Measurements from ENCODE around the gene SMARCA2. TPM values are rescaled to one million over a fixed set of nuclear protein-coding genes. Genes with fewer than 3 reads are reported as not detected.
A peak's percentile ranks its signal among the peaks of the same experiment; 100 is the strongest.

The SMARCA2 gene
- total and polyA plus RNA-seq, 9 of the 15 experiments (the other 6 are each of a cell fraction or from before 2014, with no cell fraction given), result 8.0 to 34.8 (median 25.5) TPM

- CTCF ChIA-PET (ENCODE audit: low intra/inter-chr PET ratio), result no interaction called here
These were observed 81.3 kb downstream of the SMARCA2 start for GRCh38 chr9:2096376-2096970.

More at GRCh38 chr9:2096376-2096970, 81.3 kb downstream of the SMARCA2 start:
- intact Hi-C loops (cut with micrococcal nuclease), result no loop called here
- H3K9me3 ChIP-seq (replicated peaks; ENCODE audit: control insufficient read depth, insufficient read depth, low read depth, low read length), result no peaks in the 10 kb centered on the region
- H4K20me1 ChIP-seq (replicated peaks; ENCODE audit: control insufficient read depth, insufficient read depth, low read length), result no peaks in the 10 kb centered on the region
- TF ChIP-seq ZNF217 (CRISPR knock-in tag; IDR thresholded peaks at IDR 0.05) (no peak), CEBPG (CRISPR knock-in tag; IDR thresholded peaks at IDR 0.05) (peak; percentile 68), CEBPG (tag; conservative IDR thresholded peaks at IDR 0.05 in 1 of 2, IDR thresholded peaks at IDR 0.05 in 1 of 2) (peak; percentile 59 to 85; a peak in 3 of 4 replicates), HCFC1 (IDR thresholded peaks at IDR 0.05; ENCODE audit: low read depth, low read length) (no peak), TRIM24 (IDR thresholded peaks at IDR 0.05) (peak; percentile 29 to 51; a peak in 1 of 4 replicates), ZNF133 (CRISPR knock-in tag; IDR thresholded peaks at IDR 0.05) (no peak), XRCC4 (IDR thresholded peaks at IDR 0.05; ENCODE audit: extremely low read depth, insufficient read depth, insufficient read length) (no peak), C11orf30 (IDR thresholded peaks at IDR 0.05; ENCODE audit: low read depth) (peak; percentile 28; the same call in 1 of the 2 replicates), CEBPB (tag; IDR thresholded peaks at IDR 0.05) (peak; percentile 72), CTBP1 (IDR thresholded peaks at IDR 0.05; ENCODE audit: borderline replicate concordance) (peak; percentile 30; the same call in 1 of the 2 replicates), ZFPM2 (CRISPR knock-in tag; IDR thresholded peaks at IDR 0.05) (no peak), ZNF316 (IDR thresholded peaks at IDR 0.05) (peak; percentile 47; the same call in 1 of the 2 replicates), TEAD4 (IDR thresholded peaks at IDR 0.05; ENCODE audit: low read length) (peak; percentile 20; the same call in 1 of the 2 replicates), TEAD4 (CRISPR knock-in tag; IDR thresholded peaks at IDR 0.05; ENCODE audit: borderline replicate concordance) (no peak), NFE2 (IDR thresholded peaks at IDR 0.05; ENCODE audit: low read depth) (peak; percentile 22; the same call in 1 of the 2 replicates), CXXC5 (CRISPR knock-in tag; IDR thresholded peaks at IDR 0.05) (peak; percentile 64), EHMT2 (IDR thresholded peaks at IDR 0.05) (no peak)
- TF ChIP-seq, protein P1, sequence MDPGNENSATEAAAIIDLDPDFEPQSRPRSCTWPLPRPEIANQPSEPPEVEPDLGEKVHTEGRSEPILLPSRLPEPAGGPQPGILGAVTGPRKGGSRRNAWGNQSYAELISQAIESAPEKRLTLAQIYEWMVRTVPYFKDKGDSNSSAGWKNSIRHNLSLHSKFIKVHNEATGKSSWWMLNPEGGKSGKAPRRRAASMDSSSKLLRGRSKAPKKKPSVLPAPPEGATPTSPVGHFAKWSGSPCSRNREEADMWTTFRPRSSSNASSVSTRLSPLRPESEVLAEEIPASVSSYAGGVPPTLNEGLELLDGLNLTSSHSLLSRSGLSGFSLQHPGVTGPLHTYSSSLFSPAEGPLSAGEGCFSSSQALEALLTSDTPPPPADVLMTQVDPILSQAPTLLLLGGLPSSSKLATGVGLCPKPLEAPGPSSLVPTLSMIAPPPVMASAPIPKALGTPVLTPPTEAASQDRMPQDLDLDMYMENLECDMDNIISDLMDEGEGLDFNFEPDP (CRISPR knock-in tag; IDR thresholded peaks at IDR 0.05), result no peak
- TF ChIP-seq, protein P2, sequence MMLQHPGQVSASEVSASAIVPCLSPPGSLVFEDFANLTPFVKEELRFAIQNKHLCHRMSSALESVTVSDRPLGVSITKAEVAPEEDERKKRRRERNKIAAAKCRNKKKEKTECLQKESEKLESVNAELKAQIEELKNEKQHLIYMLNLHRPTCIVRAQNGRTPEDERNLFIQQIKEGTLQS (IDR thresholded peaks at IDR 0.05), result peak; percentile 69
- TF ChIP-seq, protein P2 (CRISPR knock-in tag; conservative IDR thresholded peaks at IDR 0.05), result no peak
- TF ChIP-seq, protein P3, sequence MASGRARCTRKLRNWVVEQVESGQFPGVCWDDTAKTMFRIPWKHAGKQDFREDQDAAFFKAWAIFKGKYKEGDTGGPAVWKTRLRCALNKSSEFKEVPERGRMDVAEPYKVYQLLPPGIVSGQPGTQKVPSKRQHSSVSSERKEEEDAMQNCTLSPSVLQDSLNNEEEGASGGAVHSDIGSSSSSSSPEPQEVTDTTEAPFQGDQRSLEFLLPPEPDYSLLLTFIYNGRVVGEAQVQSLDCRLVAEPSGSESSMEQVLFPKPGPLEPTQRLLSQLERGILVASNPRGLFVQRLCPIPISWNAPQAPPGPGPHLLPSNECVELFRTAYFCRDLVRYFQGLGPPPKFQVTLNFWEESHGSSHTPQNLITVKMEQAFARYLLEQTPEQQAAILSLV (tag; IDR thresholded peaks at IDR 0.05), result peak; percentile 30; the same call in 1 of the 2 replicates
- no peaks in the 10 kb centered on the region for H3K4me1 ChIP-seq (replicated peaks in 1 of 2; ENCODE audit: control insufficient read depth in 2 of 2, insufficient read depth in 2 of 2, low read length in 2 of 2)
- H3K27me3 ChIP-seq (ENCODE audit: control insufficient read depth in 2 of 2, insufficient read depth in 2 of 2, low read length in 2 of 2), result no peaks in the 10 kb centered on the region
- H2AFZ ChIP-seq (ENCODE audit: low read depth, low read length), result no peak overlapping the region
- no peak overlapping the region for H3K27ac ChIP-seq (ENCODE audit: extremely low read depth, low read depth, low read length)
- FAIRE-seq, result no peak
- no peaks in the 10 kb centered on the region for H3K79me2 ChIP-seq (ENCODE audit: control insufficient read depth, insufficient read depth, low read length)
- ATAC-seq, result no peak
- no peak overlapping the region for H3K4me3 ChIP-seq
- no peaks in the 10 kb centered on the region for H3K9me1 ChIP-seq (ENCODE audit: control insufficient read depth, insufficient read depth, low read length)
- peaks cover 33% of the 10 kb centered on the region; the same call in 2 of the 3 replicates for H3K36me3 ChIP-seq (ENCODE audit: control insufficient read depth, insufficient read depth, low read length)
- in situ Hi-C loops (cut with MboI), result no loop called here
- peak in 1 of 4 experiments; percentile 2 for DNase-seq (ENCODE audit: extremely low read depth in 1 of 4, low spot score in 3 of 4)
- WGBS (ENCODE audit: insufficient coverage, low coverage, missing lambda C conversion rate), result 38% methylated on average over 4 of the region's 6 CpGs
- BruUV-seq (replicated peaks), result no TSS peak
- POLR2A ChIA-PET, result no interaction called here
- H3K4me2 ChIP-seq (ENCODE audit: insufficient read depth, low read length), result no peak overlapping the region
- H3K9ac ChIP-seq (ENCODE audit: insufficient read depth in 1 of 2, low read depth in 2 of 2, low read length in 2 of 2), result no peak overlapping the region

All from K562 (cell line).